ENCODE measurements around the gene CASS4. TPM values are rescaled to one million over a fixed set of nuclear protein-coding genes. Genes with fewer than 3 reads are reported as not detected.

CASS4 gene
- total RNA-seq, 1 donor from 2014 or later = 2.3 TPM

- Histone ChIP-seq H3K4me1 (ENCODE audit: insufficient read depth, low read length) (peaks cover 41% of the 10 kb centered on the region), H3K4me3 (ENCODE audit: insufficient read depth, low read depth, low read length) (no peak overlapping the region), H3K27ac (ENCODE audit: low read depth, low read length) (peak overlapping the region; percentile 78), H3K9me3 (ENCODE audit: insufficient read depth, low read depth, low read length) (no peaks in the 10 kb centered on the region), H3K27me3 (ENCODE audit: insufficient read depth, low read length) (no peaks in the 10 kb centered on the region), H3K36me3 (ENCODE audit: insufficient read depth, low read length) (no peaks in the 10 kb centered on the region), H4K20me1 (ENCODE audit: insufficient read depth, low read length) (no peaks in the 10 kb centered on the region), H3K9ac (ENCODE audit: low read length) (peak overlapping the region; percentile 39), H2AFZ (ENCODE audit: low read depth, low read length) (no peak overlapping the region), H3K79me2 (ENCODE audit: insufficient read depth, low read length) (no peaks in the 10 kb centered on the region), H3K4me2 (ENCODE audit: low read length) (peak overlapping the region; percentile 45)
- TF ChIP-seq CTCF (IDR thresholded peaks at IDR 0.05; ENCODE audit: insufficient read depth, low read depth, low read length) (no peak), EZH2 (IDR thresholded peaks at IDR 0.05; ENCODE audit: insufficient read depth, low read length) (no peak)
- peaks cover 4% of the 10 kb centered on the region for H3K9me3 Mint-ChIP-seq (ENCODE audit: unreplicated experiment)
- no peaks in the 10 kb centered on the region for H3K27me3 Mint-ChIP-seq (ENCODE audit: low read depth, unreplicated experiment)
- FAIRE-seq (no peak), DNase-seq (ENCODE audit: low read depth) (no peak)
- H3K4me3 Mint-ChIP-seq (ENCODE audit: unreplicated experiment) = no peak overlapping the region
- H3K27ac Mint-ChIP-seq (ENCODE audit: unreplicated experiment) = peak overlapping the region; percentile 24
- H3K36me3 Mint-ChIP-seq (ENCODE audit: low read depth, unreplicated experiment) = no peaks in the 10 kb centered on the region
- H3K4me1 Mint-ChIP-seq (ENCODE audit: low read depth, unreplicated experiment) = peaks cover 35% of the 10 kb centered on the region
These were observed 18.4 kb downstream of the CASS4 start for GRCh38 chr20:56430461-56430860.

- Histone ChIP-seq H3K9me3 (ENCODE audit: insufficient read depth, low read depth, low read length) (no peaks in the 10 kb centered on the region), H3K79me2 (ENCODE audit: insufficient read depth, low read length) (no peaks in the 10 kb centered on the region), H3K36me3 (ENCODE audit: insufficient read depth, low read length) (no peaks in the 10 kb centered on the region), H3K4me2 (ENCODE audit: low read length) (no peak overlapping the region), H4K20me1 (ENCODE audit: insufficient read depth, low read length) (no peaks in the 10 kb centered on the region), H3K27me3 (ENCODE audit: insufficient read depth, low read length) (no peaks in the 10 kb centered on the region), H3K4me3 (ENCODE audit: insufficient read depth, low read depth, low read length) (no peak overlapping the region), H3K27ac (ENCODE audit: low read depth, low read length) (no peak overlapping the region), H3K9ac (ENCODE audit: low read length) (no peak overlapping the region), H2AFZ (ENCODE audit: low read depth, low read length) (no peak overlapping the region), H3K4me1 (ENCODE audit: insufficient read depth, low read length) (peaks cover 41% of the 10 kb centered on the region)
- Mint-ChIP-seq H3K27ac (ENCODE audit: unreplicated experiment) (no peak overlapping the region), H3K27me3 (ENCODE audit: low read depth, unreplicated experiment) (no peaks in the 10 kb centered on the region), H3K9me3 (ENCODE audit: unreplicated experiment) (peaks cover 4% of the 10 kb centered on the region), H3K4me1 (ENCODE audit: low read depth, unreplicated experiment) (peaks cover 35% of the 10 kb centered on the region), H3K36me3 (ENCODE audit: low read depth, unreplicated experiment) (no peaks in the 10 kb centered on the region), H3K4me3 (ENCODE audit: unreplicated experiment) (no peak overlapping the region)
- TF ChIP-seq EZH2 (IDR thresholded peaks at IDR 0.05; ENCODE audit: insufficient read depth, low read length) = no peak
- no peak for TF ChIP-seq CTCF (IDR thresholded peaks at IDR 0.05; ENCODE audit: insufficient read depth, low read depth, low read length)
- FAIRE-seq = no peak
- DNase-seq (ENCODE audit: low read depth) = no peak
These were observed 18.9 kb downstream of the CASS4 start for GRCh38 chr20:56430957-56431356.

GRCh38 chr20:56431471-56431870, 19.4 kb downstream of the CASS4 start:
- Histone ChIP-seq H3K79me2 (ENCODE audit: insufficient read depth, low read length) (no peaks in the 10 kb centered on the region), H2AFZ (ENCODE audit: low read depth, low read length) (no peak overlapping the region), H3K27me3 (ENCODE audit: insufficient read depth, low read length) (no peaks in the 10 kb centered on the region), H4K20me1 (ENCODE audit: insufficient read depth, low read length) (no peaks in the 10 kb centered on the region), H3K4me1 (ENCODE audit: insufficient read depth, low read length) (peaks cover 41% of the 10 kb centered on the region), H3K27ac (ENCODE audit: low read depth, low read length) (no peak overlapping the region), H3K36me3 (ENCODE audit: insufficient read depth, low read length) (no peaks in the 10 kb centered on the region), H3K4me2 (ENCODE audit: low read length) (no peak overlapping the region), H3K9me3 (ENCODE audit: insufficient read depth, low read depth, low read length) (no peaks in the 10 kb centered on the region), H3K4me3 (ENCODE audit: insufficient read depth, low read depth, low read length) (no peak overlapping the region), H3K9ac (ENCODE audit: low read length) (no peak overlapping the region)
- Mint-ChIP-seq H3K9me3 (ENCODE audit: unreplicated experiment) (peaks cover 4% of the 10 kb centered on the region), H3K4me1 (ENCODE audit: low read depth, unreplicated experiment) (peaks cover 35% of the 10 kb centered on the region), H3K4me3 (ENCODE audit: unreplicated experiment) (no peak overlapping the region), H3K27ac (ENCODE audit: unreplicated experiment) (no peak overlapping the region), H3K36me3 (ENCODE audit: low read depth, unreplicated experiment) (no peaks in the 10 kb centered on the region), H3K27me3 (ENCODE audit: low read depth, unreplicated experiment) (no peaks in the 10 kb centered on the region)
- TF ChIP-seq CTCF (IDR thresholded peaks at IDR 0.05; ENCODE audit: insufficient read depth, low read depth, low read length) = no peak
- TF ChIP-seq EZH2 (IDR thresholded peaks at IDR 0.05; ENCODE audit: insufficient read depth, low read length) = no peak
- DNase-seq (ENCODE audit: low read depth) (no peak), FAIRE-seq (no peak)

Measured in astrocyte (in vitro differentiated cells and primary cell).